AG04450 (cell line): Measurements from ENCODE around the gene ERP29. TPM values are rescaled to one million over a fixed set of nuclear protein-coding genes. Genes with fewer than 3 reads are reported as not detected.

Experiments
- CTCF ChIA-PET: fragments of 300-600, 350-600 bp; formaldehyde crosslinking; extraction: SDS; loops from one replicate; lab custom pipeline; 2022; ENCODE audit warnings: antibody characterized with exemption, inconsistent platforms; lab: Charles Lee
- POLR2A ChIA-PET: fragments of 350-600 bp; formaldehyde crosslinking; extraction: SDS; loops from one replicate; lab custom pipeline; 2021; ENCODE audit warnings: antibody characterized with exemption, inconsistent platforms; lab: Yijun Ruan, JAX
- DNase-seq: peaks from one replicate; pipeline ENCODE4 v3.0.0-alpha.2; 2011; ENCODE audit warnings: low read depth, low spot score
- H3K27ac ChIP-seq: one replicate; pipeline ENCODE4 v1.5.1; 2012; ENCODE audit warnings: low read depth, low read length, control low read depth
- H3K27me3 ChIP-seq: one replicate; pipeline ENCODE4 v1.6.0; 2012; ENCODE audit warnings: low read length; ENCODE audit not compliant: control insufficient read depth, insufficient read depth
- H3K4me3 ChIP-seq: 2 replicates; pipeline ENCODE4 v1.5.1; 2011; ENCODE audit warnings: mild to moderate bottlenecking, low read depth, low read length, control low read depth
- H3K9me3 ChIP-seq: 2 replicates; pipeline ENCODE4 v1.5.1; 2012; ENCODE audit warnings: low read length; ENCODE audit not compliant: control insufficient read depth, insufficient read depth
- polyA plus RNA-seq: library from polyadenylated mRNA; depleted of rRNA; stranded (reverse); fragments of >200 nt; gene quantifications from 2 replicates; pipeline ENCODE4 v1.2.3, GENCODE V29; 2011
- TF ChIP-seq, protein P1 (sequence below): IDR thresholded peaks from 2 replicates; pipeline ENCODE4 v1.5.1; 2011; ENCODE audit warnings: low read depth, low read length, control low read depth, inconsistent platforms

Gene ERP29
- polyA plus RNA-seq, 1 experiment = 125 TPM

DNA sequence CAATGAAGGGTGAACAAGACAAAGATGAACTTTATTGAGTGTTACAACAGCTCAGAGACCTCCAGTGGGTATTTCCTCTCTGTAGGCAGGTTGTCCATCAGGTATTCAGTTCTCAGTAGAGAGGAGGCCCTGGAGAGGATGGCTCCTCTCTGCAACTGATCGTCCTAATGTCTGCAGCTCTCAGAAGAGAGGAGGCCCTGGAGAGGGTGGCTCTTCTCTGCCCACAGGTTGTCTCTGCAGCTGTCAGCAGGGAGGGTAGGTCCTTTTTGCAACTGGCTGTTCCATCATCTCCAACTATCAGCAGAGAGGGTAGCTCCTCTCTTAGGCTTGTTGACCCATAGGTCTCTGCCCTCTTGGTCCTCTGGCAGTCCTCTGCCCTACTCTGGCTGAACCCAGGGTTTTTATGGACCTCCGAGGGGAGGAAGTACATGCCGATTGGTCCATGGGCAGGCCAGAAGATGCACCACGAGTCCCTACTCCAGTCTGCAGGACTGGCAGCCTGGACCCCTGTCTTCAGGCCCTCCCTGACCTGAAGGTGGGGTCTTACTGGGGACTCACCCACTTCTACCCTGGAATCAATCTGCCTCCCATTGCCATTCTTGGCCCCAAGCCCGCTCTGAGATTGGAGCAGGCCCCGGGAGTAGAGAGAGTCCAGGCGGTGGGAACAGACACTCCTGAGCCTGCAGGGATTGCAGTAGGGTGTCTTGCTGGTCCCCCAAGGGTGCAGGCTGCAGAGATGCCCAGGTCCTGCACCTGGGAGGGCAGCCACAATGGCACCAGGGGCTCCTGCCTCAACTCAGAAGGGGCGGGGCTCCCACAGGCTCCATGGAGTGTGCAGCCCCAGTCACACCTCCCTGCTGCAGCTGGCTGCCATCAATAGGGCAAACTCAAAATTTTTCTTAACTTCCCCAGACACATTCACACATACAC, 2.5 kb upstream of the ERP29 start:
- Histone ChIP-seq H3K27me3 (no peaks in the 10 kb centered on the region), H3K27ac (no peak overlapping the region), H3K4me3 (no peak overlapping the region), H3K9me3 (peaks cover 8% of the 10 kb centered on the region; the same call in 1 of the 2 replicates)
- DNase-seq = no peak
- ChIA-PET POLR2A (no interaction called here), CTCF (interaction anchor here (0.6 to 0.9 kb wide), 2 partner anchors 66 to 136 kb away, joined by 4 read pairs; no protein-coding TSS in a partner anchor)
- TF ChIP-seq, protein P1, sequence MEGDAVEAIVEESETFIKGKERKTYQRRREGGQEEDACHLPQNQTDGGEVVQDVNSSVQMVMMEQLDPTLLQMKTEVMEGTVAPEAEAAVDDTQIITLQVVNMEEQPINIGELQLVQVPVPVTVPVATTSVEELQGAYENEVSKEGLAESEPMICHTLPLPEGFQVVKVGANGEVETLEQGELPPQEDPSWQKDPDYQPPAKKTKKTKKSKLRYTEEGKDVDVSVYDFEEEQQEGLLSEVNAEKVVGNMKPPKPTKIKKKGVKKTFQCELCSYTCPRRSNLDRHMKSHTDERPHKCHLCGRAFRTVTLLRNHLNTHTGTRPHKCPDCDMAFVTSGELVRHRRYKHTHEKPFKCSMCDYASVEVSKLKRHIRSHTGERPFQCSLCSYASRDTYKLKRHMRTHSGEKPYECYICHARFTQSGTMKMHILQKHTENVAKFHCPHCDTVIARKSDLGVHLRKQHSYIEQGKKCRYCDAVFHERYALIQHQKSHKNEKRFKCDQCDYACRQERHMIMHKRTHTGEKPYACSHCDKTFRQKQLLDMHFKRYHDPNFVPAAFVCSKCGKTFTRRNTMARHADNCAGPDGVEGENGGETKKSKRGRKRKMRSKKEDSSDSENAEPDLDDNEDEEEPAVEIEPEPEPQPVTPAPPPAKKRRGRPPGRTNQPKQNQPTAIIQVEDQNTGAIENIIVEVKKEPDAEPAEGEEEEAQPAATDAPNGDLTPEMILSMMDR = no peak

DNA sequence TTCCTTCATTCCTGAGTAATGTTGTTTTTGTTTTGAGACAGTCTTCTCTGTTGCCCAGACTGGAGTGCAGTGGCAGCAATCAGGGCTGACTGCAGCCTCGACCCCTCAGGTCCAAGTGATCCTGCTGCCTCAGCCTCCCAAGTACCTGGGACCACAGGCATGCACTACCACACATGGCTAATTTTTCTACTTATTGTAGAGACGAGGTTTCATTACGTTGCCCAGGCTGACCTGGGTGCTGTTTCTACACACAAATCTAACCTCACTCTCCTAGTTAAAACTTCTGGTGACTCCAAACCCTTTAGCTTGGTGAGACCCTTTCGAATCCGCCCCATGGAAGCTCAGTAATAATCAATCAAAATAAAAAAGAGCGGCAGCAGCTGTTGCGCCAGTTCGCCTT, 1.5 kb upstream of the ERP29 start:
- POLR2A ChIA-PET = interaction anchor here (0.6 kb wide), 1 partner anchor 215 kb away, joined by 5 read pairs; no protein-coding TSS in a partner anchor
- peak overlapping the region; percentile 89; the same call in 1 of the 2 replicates for H3K4me3 ChIP-seq
- TF ChIP-seq, protein P1 = no peak
- peaks cover 8% of the 10 kb centered on the region; the same call in 1 of the 2 replicates for H3K9me3 ChIP-seq
- no peaks in the 10 kb centered on the region for H3K27me3 ChIP-seq
- no peak for DNase-seq
- CTCF ChIA-PET = interaction anchor here (0.7 to 2.9 kb wide), 2 partner anchors 68 to 74 kb away, joined by 3 to 20 read pairs; no protein-coding TSS in a partner anchor
- H3K27ac ChIP-seq = no peak overlapping the region

DNA sequence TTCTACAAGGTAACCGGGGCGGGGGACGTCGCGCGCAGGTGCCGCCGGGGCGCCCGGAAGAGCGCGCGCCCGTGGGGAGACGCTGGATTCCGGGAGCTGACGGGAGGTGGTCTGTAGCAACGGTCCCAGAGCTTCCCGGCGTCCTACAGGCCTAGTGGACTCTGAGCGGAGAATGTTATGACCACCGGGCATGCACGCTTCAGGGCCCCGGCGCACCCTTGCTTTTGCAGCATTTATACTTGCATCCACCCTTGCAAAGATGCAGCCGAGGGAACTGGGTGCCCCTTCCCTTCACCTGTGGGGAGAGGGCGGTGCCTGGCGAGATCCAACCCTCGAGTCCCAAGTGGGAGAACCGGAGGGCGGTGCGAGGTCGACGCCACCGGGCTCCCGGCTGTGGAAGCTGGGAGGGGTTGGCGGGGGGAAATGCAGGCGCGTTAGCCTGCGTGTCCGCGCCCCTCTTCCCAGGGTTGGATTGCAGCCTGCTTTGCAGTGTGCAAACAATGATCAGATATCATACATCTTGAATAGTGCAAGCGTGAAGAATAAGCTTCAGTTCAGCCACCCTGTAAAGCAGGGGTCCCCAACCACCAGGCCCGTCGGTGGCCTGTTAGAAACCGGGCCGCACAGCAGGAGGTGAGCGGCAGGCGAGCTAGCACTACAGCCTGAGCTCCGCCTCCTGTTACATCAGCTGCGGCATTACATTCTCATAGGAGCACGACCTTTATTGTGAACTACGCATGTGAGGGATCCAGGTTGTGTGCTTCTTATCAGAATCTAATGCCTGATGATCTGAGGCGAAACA, 576 bp downstream of the ERP29 start:
- no peak for DNase-seq
- peaks cover 8% of the 10 kb centered on the region; the same call in 1 of the 2 replicates for H3K9me3 ChIP-seq
- peak overlapping the region; percentile 84 for H3K27ac ChIP-seq
- TF ChIP-seq, protein P1 = no peak
- peak overlapping the region; percentile 96 for H3K4me3 ChIP-seq
- CTCF ChIA-PET = interaction anchor here (1.1 to 2.9 kb wide), 8 partner anchors 9 to 73 kb away, joined by 3 to 20 read pairs (median 4); no protein-coding TSS in a partner anchor
- POLR2A ChIA-PET = interaction anchor here (0.5 to 1.6 kb wide), 5 partner anchors 8 to 418 kb away, joined by 3 to 8 read pairs (median 5); no protein-coding TSS in a partner anchor
- no peaks in the 10 kb centered on the region for H3K27me3 ChIP-seq

DNA sequence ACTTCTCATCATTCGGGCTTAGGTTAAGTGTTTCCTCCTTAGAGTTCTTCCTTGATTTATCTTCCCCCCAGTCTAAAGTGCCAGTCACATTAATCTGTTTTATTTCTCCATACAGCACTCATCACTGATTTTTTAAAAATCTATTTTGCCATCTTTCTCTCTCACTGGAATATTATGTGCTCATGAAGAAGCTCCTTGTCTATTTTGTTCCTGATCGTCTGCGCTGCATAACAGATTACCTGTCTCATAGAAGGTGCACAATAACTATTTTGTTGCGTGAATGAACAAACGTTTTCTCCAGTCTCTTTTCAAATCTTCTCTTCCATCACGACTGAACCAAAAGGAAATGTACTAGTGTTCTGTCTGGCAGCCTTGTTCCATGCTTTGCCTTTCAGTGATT, 2.7 kb downstream of the ERP29 start:
- ChIA-PET CTCF (interaction anchor here (0.6 to 1.1 kb wide), 2 partner anchors 71 kb away, joined by 5 to 6 read pairs; no protein-coding TSS in a partner anchor), POLR2A (no interaction called here)
- no peak overlapping the region for H3K27ac ChIP-seq
- H3K4me3 ChIP-seq = no peak overlapping the region
- TF ChIP-seq, protein P1 = no peak
- no peak for DNase-seq
- no peaks in the 10 kb centered on the region for H3K27me3 ChIP-seq
- peaks cover 8% of the 10 kb centered on the region; the same call in 1 of the 2 replicates for H3K9me3 ChIP-seq
